Stomach (tissue), 9 donors: ENCODE results near the gene MRPL19. TPM values are rescaled to one million over a fixed set of nuclear protein-coding genes. Genes with fewer than 3 reads are reported as not detected.
A peak's percentile ranks its signal among the peaks of the same experiment; 100 is the strongest.

Source experiments
- DNase-seq, 2 donors: peaks; one replicate each; pipeline versions ENCODE4 v3.0.0 to v3.0.0-alpha.2; 2013 to 2019
- H3K27ac ChIP-seq, 5 donors: fragments of 200-600 bp in 4 of 5; sonication (generic) in 4 of 5; one replicate each; pipeline ENCODE4 v1.5.1; 2013 to 2019; ENCODE audit warnings: mild to moderate bottlenecking in 1 of 5, moderate library complexity in 1 of 5
- H3K27me3 ChIP-seq, 3 donors: fragments of 200-600 bp; sonication (generic); one replicate each; pipeline ENCODE4 v1.5.1; 2017 to 2019; ENCODE audit warnings: mixed run types in 1 of 3
- H3K36me3 ChIP-seq, 4 donors: fragments of 200-600 bp; sonication (generic); 1 replicate in 3 of 4; 2 replicates in 1 of 4; pipeline ENCODE4 v1.5.1; 2016 to 2019
- H3K4me1 ChIP-seq, 4 donors: fragments of 200-600 bp; sonication (generic); one replicate each; pipeline ENCODE4 v1.5.1; 2016 to 2019
- H3K4me3 ChIP-seq, 4 donors: fragments of 200-600 bp; sonication (generic) in 3 of 4; one replicate each; pipeline ENCODE4 v1.5.1; 2016 to 2019; ENCODE audit warnings: mild to moderate bottlenecking in 1 of 4
- H3K9me3 ChIP-seq, 4 donors: fragments of 200-600 bp; sonication (generic); one replicate each; pipeline ENCODE4 v1.5.1; 2016 to 2019
- CTCF ChIP-seq, 7 experiments: fragments of 450-650 bp in 4 of 7; fragments of 200-600 bp in 3 of 7; sonication (generic) in 3 of 7; IDR thresholded peaks; one replicate each; pipeline ENCODE4 v1.5.1; 2016 to 2019; ENCODE audit warnings: antibody characterized with exemption in 7 of 7, control low read depth in 2 of 7, mild to moderate bottlenecking in 1 of 7
- EP300 ChIP-seq: sonication (generic); formaldehyde crosslinking; IDR thresholded peaks from one replicate; pipeline ENCODE4 v1.6.1; 2017; ENCODE audit warnings: antibody characterized with exemption
- POLR2A ChIP-seq, 4 donors: fragments of 450-650 bp; IDR thresholded peaks; one replicate each; pipeline ENCODE4 v1.6.1; 2016; ENCODE audit warnings: antibody characterized with exemption in 4 of 4, control low read depth in 2 of 4, mild to moderate bottlenecking in 1 of 4, moderate library complexity in 1 of 4
- POLR2AphosphoS5 ChIP-seq, 3 donors: sonication (generic); formaldehyde crosslinking; IDR thresholded peaks; one replicate each; pipeline ENCODE4 v1.6.1; 2016; ENCODE audit warnings: antibody characterized with exemption in 3 of 3
- WGBS, 5 donors: extraction: QIAGEN DNeasy Blood & Tissue Kit in 3 of 5; methylation state at CpG; one replicate each; pipeline versions ENCODE4 v1.1.5 to v1.1.7; 2013 to 2018; 5-methylcytosine and 5-hydroxymethylcytosine counted together
- intact Hi-C: fragments of 100-400 bp; cut with DNase I; formaldehyde crosslinking; loops from one replicate; pipeline ENCODE4 v1.15.1; 2023; ENCODE audit warnings: low total_unique reads
- polyA plus RNA-seq, 3 donors: library from polyadenylated mRNA; stranded (reverse); fragments of 200-250 nt; gene quantifications; one replicate each; pipeline ENCODE4 v1.2.3, GENCODE V29; 2013
- total RNA-seq, 5 donors: library from RNA; depleted of rRNA; stranded (reverse); fragments of >200 nt; gene quantifications; one replicate each; pipeline versions ENCODE4 v1.1.0 to v1.2.3, GENCODE V29; 2014 to 2016
- donor health status: healthy with polysubstance abuse.
- donor health status: Bipolar disorder and iron deficiency.
- donor health status: healthy.

MRPL19 gene
- total and polyA plus RNA-seq, 8 donors = 8.8 to 55.0 (median 29.9) TPM

- no peak overlapping the region for H3K27ac ChIP-seq
- WGBS, 5 donors = 54 to 89% (median 84%) methylated on average over 2 of the region's 2 CpGs
- H3K4me1 ChIP-seq = no peaks in the 10 kb centered on the region
- intact Hi-C loops = no loop called here
- no peak for TF ChIP-seq CTCF (IDR thresholded peaks at IDR 0.05)
- TF ChIP-seq POLR2AphosphoS5 (IDR thresholded peaks at IDR 0.05) = no peak
- TF ChIP-seq POLR2A (IDR thresholded peaks at IDR 0.05) = no peak
- no peak for TF ChIP-seq EP300
- no peak for DNase-seq
- H3K4me3 ChIP-seq = no peak overlapping the region
- H3K36me3 ChIP-seq = no peaks in the 10 kb centered on the region
- peaks cover 0 to 16% (median 0%) of the 10 kb centered on the region in 3 donors for H3K27me3 ChIP-seq
- peaks cover 0 to 2% (median 0%) of the 10 kb centered on the region in 4 donors for H3K9me3 ChIP-seq
Observed at GRCh38 chr2:75622500-75622899, 24.1 kb upstream of the MRPL19 start.

DNA sequence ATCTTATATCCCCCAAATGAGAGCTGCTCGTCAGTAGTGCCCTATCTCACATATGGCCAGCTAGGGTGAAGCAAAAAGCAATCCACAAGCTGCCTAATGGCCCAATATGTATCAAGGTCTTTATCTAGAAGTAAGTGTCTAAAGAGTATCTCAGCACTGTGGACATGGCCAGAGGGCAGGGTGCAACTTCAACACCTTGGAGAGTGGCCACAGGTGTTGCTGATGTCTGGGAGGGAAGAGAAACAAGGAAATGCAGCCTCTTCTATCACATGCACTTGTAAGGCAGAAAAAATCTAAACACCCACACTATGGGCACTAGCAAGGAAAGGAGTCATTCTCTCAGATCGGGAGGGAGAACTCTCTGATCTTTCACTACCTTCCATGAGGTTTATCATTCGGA lies 23.7 kb upstream of the MRPL19 start:
- H3K4me1 ChIP-seq = no peaks in the 10 kb centered on the region
- H3K36me3 ChIP-seq = no peaks in the 10 kb centered on the region
- intact Hi-C loops = no loop called here
- H3K27ac ChIP-seq = no peak overlapping the region
- TF ChIP-seq POLR2AphosphoS5 (IDR thresholded peaks at IDR 0.05) = no peak
- TF ChIP-seq CTCF (IDR thresholded peaks at IDR 0.05) = no peak
- no peak for TF ChIP-seq EP300
- no peak for TF ChIP-seq POLR2A (IDR thresholded peaks at IDR 0.05)
- H3K9me3 ChIP-seq = no peaks in the 10 kb centered on the region
- H3K27me3 ChIP-seq = peaks cover 0 to 16% (median 0%) of the 10 kb centered on the region in 3 donors
- WGBS, 5 donors = 61 to 89% (median 84%) methylated on average over 3 of the region's 3 CpGs
- no peak overlapping the region for H3K4me3 ChIP-seq
- no peak for DNase-seq

DNA sequence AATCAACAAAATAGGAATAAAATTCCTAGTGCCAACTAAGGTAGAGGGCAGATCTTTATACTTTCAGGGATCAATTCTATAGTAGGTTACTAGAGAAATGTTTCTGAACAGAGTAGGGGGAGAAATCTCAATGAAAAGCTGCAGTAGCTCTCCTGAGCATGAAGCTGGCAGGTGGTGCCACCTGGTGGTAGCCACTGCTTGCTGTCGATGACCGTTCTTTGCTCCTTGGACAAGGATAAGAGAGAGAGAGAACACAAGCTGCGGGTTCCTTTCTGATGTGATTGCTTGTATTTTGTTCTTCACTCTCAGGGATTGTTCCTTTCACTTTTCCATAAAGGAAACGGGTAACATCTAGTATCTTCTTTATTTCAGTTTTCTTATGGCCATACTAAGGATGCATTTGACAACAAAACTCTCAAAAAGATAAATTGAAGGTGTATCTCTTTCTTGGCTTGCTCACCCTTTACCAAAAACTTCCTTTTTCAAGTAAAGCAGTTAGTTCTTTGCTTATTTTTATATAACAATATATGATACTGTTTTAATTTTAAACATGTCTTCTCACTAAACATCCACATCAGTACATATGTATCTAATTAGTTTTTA lies 18.6 kb upstream of the MRPL19 start:
- peak; percentile 73 to 92 for DNase-seq
- H3K27ac ChIP-seq = no peak overlapping the region
- intact Hi-C loops = no loop called here
- no peaks in the 10 kb centered on the region for H3K4me1 ChIP-seq
- WGBS, 5 donors = 0 to 3% (median 1%) methylated on average over 4 of the region's 4 CpGs
- H3K9me3 ChIP-seq = no peaks in the 10 kb centered on the region
- H3K4me3 ChIP-seq = no peak overlapping the region
- H3K36me3 ChIP-seq = no peaks in the 10 kb centered on the region
- H3K27me3 ChIP-seq = peaks cover 0 to 13% (median 0%) of the 10 kb centered on the region in 3 donors
- TF ChIP-seq CTCF (IDR thresholded peaks at IDR 0.05) (peak in 5 of 7 experiments; percentile 16 to 78 (median 71)), POLR2A (IDR thresholded peaks at IDR 0.05) (no peak)

DNA sequence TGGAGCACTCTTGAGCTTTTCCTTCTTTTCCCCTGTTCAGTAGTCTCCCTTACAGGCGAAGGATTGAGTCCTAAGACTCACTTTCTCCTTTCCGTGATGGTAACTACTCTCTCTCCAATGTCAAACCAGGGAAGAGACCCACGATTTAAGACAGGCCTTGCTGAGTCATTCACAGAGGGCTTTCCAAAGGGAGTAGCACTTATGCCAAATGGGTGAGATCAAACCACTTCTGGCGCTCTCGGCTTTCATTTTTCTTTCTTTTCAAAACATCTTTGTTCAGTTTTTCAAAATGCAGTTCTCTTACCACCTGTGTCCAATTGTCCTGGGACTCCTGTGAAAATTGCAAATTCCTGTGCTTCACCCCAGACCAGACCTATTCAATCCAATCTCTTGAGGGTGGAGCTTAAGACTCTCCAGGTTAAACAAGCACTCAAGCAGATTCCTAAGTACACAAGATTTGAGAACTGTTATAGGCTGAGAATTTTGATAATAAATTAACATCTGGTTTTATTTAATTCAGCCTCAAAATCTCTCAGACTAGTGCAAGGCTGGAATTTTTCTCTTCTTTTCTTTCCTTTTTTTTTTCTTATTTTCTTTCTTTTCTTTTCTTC lies 14.4 kb upstream of the MRPL19 start:
- Histone ChIP-seq H3K27me3 (peaks cover 0 to 11% (median 0%) of the 10 kb centered on the region in 3 donors), H3K4me3 (no peak overlapping the region), H3K9me3 (no peaks in the 10 kb centered on the region), H3K4me1 (no peaks in the 10 kb centered on the region), H3K27ac (no peak overlapping the region), H3K36me3 (no peaks in the 10 kb centered on the region)
- 62 to 71% (median 70%) methylated on average over 5 of the region's 5 CpGs for WGBS, 5 donors
- DNase-seq = peak in 1 of 2 donors; percentile 20
- intact Hi-C loops = no loop called here
- no peak for TF ChIP-seq EP300
- no peak for TF ChIP-seq CTCF (IDR thresholded peaks at IDR 0.05)
